ENCODE measurements around the gene GGT5.

- TF ChIP-seq SIN3A (IDR thresholded peaks at IDR 0.05; ENCODE audit: borderline replicate concordance, insufficient read depth, low read length) (no peak), REST (IDR thresholded peaks at IDR 0.05; ENCODE audit: insufficient read depth in 1 of 2, low read depth in 2 of 2, low read length in 2 of 2) (no peak), POLR2AphosphoS5 (IDR thresholded peaks at IDR 0.05; ENCODE audit: low read depth, low read length) (no peak), TAF1 (IDR thresholded peaks at IDR 0.05; ENCODE audit: borderline replicate concordance, insufficient read depth, low read length) (no peak)
Observed at GRCh38 chr22:24198682-24199052, 46.2 kb downstream of the GGT5 start.
